Activated naive CD4-positive, alpha-beta T cell (primary cell): Measurements from ENCODE around the gene GRIN1.

Experiments used
- DNase-seq, 4 experiments: peaks; one replicate each; lab custom pipeline; 2025; lab: John Stamatoyannopoulos, UW

GRIN1 gene

GRCh38 chr9:137178201-137178938 lies 39.4 kb downstream of the GRIN1 start:
- DNase-seq = no peak

GRCh38 chr9:137178939-137179630 lies 40.1 kb downstream of the GRIN1 start:
- no peak for DNase-seq

GRCh38 chr9:137179761-137180160 lies 40.8 kb downstream of the GRIN1 start:
- DNase-seq = no peak

- no peak for DNase-seq
Observed at GRCh38 chr9:137180491-137180890, 41.5 kb downstream of the GRIN1 start.

- DNase-seq = no peak
Observed at GRCh38 chr9:137181680-137182079, 42.7 kb downstream of the GRIN1 start.

- DNase-seq = no peak
Observed at GRCh38 chr9:137182836-137183235, 43.9 kb downstream of the GRIN1 start.

GRCh38 chr9:137183980-137184595 lies 45.1 kb downstream of the GRIN1 start:
- DNase-seq = no peak

GRCh38 chr9:137184881-137185660 lies 46.1 kb downstream of the GRIN1 start:
- DNase-seq = no peak

GRCh38 chr9:137185921-137186320 lies 47.0 kb downstream of the GRIN1 start:
- no peak for DNase-seq

- DNase-seq = no peak
Observed at GRCh38 chr9:137186385-137186784, 47.4 kb downstream of the GRIN1 start.

- no peak for DNase-seq
Observed at GRCh38 chr9:137187386-137187785, 48.4 kb downstream of the GRIN1 start.

- DNase-seq = no peak
Observed at GRCh38 chr9:137188086-137188489, 49.1 kb downstream of the GRIN1 start.

- peak; percentile 78 to 90 (median 86) for DNase-seq
Observed at GRCh38 chr9:137188490-137189296, 49.7 kb downstream of the GRIN1 start, which contains the start of the genes ANAPC2 and SSNA1. Gene ANAPC2 (minus strand): TSS chr9:137188560. CDS start chr9:137188532, 28 bp downstream. Gene SSNA1 (plus strand): TSS chr9:137188676. CDS start chr9:137188727, 51 bp downstream.

GRCh38 chr9:137189297-137190295 lies 50.6 kb downstream of the GRIN1 start:
- DNase-seq = no peak

- DNase-seq = no peak
Observed at GRCh38 chr9:137190315-137190856, 51.4 kb downstream of the GRIN1 start.

GRCh38 chr9:137191245-137191644 lies 52.3 kb downstream of the GRIN1 start:
- no peak for DNase-seq

- no peak for DNase-seq
Observed at GRCh38 chr9:137191691-137192447, 52.9 kb downstream of the GRIN1 start.

- DNase-seq = no peak
Observed at GRCh38 chr9:137192448-137192780, 53.5 kb downstream of the GRIN1 start.

- DNase-seq = no peak
Observed at GRCh38 chr9:137192859-137193258, 53.9 kb downstream of the GRIN1 start.
